Neural progenitor cell (in vitro differentiated cells): ENCODE data around the gene CD34.

Experiments used
- EZH2 ChIP-seq: fragments of 200-600 bp; sonication (generic); IDR thresholded peaks from 2 replicates; pipeline ENCODE4 v1.6.1; 2017; ENCODE audit warnings: antibody characterized with exemption, mild to moderate bottlenecking, moderate library complexity
- TF ChIP-seq, protein P1 (sequence below): fragments of 200-600 bp; sonication (generic); IDR thresholded peaks from 2 replicates; pipeline ENCODE4 v1.5.1; 2017; ENCODE audit warnings: antibody characterized with exemption, mild to moderate bottlenecking

DNA sequence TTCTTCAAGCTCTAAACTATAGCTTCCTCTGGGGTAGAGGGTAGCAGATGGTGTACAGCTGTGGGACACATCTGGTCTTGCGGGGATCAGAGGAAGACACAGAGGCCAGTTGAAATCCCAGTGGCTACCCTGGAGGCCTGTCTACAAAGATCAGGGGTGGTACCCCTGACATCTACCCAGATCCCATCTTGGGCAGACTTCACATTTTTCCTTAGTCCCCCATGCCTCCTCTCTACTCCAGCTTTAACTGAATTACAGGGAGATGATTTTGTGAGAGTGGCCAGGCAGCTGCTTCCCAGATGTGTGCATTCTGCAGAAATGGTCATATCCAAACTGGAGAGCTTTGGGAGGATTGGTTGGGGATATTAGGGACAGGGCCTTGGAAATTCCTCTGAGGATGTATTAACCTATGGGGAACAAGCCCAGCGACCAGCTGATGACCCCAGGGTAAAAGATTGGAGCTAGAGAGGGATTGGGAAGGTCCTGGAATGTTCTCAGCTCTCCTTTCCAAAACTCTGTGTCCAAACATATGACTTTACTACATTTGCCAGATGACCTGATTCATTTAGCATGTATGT, 9.6 kb upstream of the CD34 start:
- TF ChIP-seq, protein P1, sequence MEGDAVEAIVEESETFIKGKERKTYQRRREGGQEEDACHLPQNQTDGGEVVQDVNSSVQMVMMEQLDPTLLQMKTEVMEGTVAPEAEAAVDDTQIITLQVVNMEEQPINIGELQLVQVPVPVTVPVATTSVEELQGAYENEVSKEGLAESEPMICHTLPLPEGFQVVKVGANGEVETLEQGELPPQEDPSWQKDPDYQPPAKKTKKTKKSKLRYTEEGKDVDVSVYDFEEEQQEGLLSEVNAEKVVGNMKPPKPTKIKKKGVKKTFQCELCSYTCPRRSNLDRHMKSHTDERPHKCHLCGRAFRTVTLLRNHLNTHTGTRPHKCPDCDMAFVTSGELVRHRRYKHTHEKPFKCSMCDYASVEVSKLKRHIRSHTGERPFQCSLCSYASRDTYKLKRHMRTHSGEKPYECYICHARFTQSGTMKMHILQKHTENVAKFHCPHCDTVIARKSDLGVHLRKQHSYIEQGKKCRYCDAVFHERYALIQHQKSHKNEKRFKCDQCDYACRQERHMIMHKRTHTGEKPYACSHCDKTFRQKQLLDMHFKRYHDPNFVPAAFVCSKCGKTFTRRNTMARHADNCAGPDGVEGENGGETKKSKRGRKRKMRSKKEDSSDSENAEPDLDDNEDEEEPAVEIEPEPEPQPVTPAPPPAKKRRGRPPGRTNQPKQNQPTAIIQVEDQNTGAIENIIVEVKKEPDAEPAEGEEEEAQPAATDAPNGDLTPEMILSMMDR, result no peak
- TF ChIP-seq EZH2, result no peak
